ENCODE measurements around the gene FBXW9. TPM values are rescaled to one million over a fixed set of nuclear protein-coding genes. Genes with fewer than 3 reads are reported as not detected.

FBXW9 gene
- total RNA-seq, 4 donors from 2014 or later = 9.6 to 13.4 (median 11.9) TPM

DNA sequence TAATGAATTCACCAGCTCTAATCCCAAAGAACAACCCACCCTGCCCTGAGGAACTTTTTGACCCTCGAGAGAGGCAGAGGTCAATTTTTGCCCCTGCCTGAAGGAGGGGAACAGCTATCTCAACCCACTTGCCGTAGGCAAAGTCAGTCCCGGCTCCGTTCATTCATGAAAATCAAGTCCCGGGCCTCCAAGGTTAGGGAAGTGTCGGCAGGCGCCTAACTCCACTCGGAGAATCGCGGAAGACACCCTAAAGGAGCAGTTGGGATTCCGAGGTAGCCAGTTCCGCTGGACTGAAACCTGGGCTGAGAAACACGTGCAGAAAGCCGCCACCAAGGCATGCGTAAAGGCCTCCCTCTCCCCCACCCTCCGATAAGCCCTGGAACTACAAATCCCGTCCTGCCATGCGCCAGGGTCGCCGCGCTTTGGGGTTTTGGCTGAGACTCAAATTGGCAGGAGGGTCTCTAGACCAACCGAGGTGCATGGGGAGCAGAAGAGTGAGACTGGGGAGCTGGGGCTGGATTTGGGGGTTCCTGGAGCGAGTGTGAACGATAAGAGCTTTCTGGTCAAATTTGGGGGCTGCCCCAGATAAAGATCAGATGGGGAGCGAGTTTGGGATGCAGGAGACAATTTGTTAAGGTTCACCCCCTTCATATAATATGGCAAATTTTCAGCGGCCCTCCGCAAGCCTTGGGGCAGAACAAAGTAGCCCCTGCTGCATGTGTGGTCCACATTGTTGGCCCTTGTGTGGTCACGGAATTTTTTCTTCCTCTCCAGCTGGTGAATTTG is 27.4 kb upstream of the FBXW9 start, which contains the start of gene TNPO2:
Gene TNPO2 (minus strand): TSS at position 292 of the 786 bp plus-strand sequence. CDS start 2,955 bp downstream, outside the sequence.
- Histone ChIP-seq H3K36me3 (peaks cover 3 to 24% (median 7%) of the 10 kb centered on the region in 3 donors), H3K27me3 (no peaks in the 10 kb centered on the region), H3K4me1 (peaks cover 15 to 48% (median 22%) of the 10 kb centered on the region in 3 donors), H3K9me3 (no peaks in the 10 kb centered on the region), H3K4me3 (peak within 1 kb of the TSS; percentile 81 to 91 (median 86)), H3K27ac (peak within 1 kb of the TSS; percentile 93 to 98 (median 97))
- 5 to 19% methylated on average over 7 to 23 of the region's 28 CpGs for WGBS, 2 donors
- TF ChIP-seq POLR2A (IDR thresholded peaks at IDR 0.05) = no peak
- intact Hi-C loops (cut with DNase I) = no loop called here
- DNase-seq = no peak

DNA sequence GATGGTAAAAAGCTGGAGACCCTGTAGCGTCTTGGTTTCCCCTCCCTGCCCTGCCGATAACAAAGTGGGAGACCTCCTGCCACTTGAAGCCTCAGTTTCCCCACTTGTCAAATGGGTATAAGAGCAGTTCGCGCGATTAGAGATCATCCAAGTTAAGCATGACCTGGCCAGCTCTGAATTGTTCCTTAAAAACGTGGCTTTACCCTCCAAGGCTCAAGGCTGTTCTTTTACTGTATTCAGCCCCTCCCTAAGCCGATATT is 26.9 kb upstream of the FBXW9 start:
- Histone ChIP-seq H3K36me3 (peaks cover 0 to 24% (median 5%) of the 10 kb centered on the region in 3 donors), H3K27me3 (no peaks in the 10 kb centered on the region), H3K27ac (peak overlapping the region; percentile 93 to 98 (median 97)), H3K4me1 (peaks cover 15 to 53% (median 22%) of the 10 kb centered on the region in 3 donors), H3K9me3 (no peaks in the 10 kb centered on the region), H3K4me3 (peak overlapping the region; percentile 81 to 91 (median 86))
- DNase-seq = no peak
- no peak for TF ChIP-seq POLR2A (IDR thresholded peaks at IDR 0.05)
- TF ChIP-seq, protein P1, sequence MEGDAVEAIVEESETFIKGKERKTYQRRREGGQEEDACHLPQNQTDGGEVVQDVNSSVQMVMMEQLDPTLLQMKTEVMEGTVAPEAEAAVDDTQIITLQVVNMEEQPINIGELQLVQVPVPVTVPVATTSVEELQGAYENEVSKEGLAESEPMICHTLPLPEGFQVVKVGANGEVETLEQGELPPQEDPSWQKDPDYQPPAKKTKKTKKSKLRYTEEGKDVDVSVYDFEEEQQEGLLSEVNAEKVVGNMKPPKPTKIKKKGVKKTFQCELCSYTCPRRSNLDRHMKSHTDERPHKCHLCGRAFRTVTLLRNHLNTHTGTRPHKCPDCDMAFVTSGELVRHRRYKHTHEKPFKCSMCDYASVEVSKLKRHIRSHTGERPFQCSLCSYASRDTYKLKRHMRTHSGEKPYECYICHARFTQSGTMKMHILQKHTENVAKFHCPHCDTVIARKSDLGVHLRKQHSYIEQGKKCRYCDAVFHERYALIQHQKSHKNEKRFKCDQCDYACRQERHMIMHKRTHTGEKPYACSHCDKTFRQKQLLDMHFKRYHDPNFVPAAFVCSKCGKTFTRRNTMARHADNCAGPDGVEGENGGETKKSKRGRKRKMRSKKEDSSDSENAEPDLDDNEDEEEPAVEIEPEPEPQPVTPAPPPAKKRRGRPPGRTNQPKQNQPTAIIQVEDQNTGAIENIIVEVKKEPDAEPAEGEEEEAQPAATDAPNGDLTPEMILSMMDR (IDR thresholded peaks at IDR 0.05) = no peak
- WGBS, 2 donors = 2 to 10% methylated on average over 3 to 6 of the region's 7 CpGs
- intact Hi-C loops (cut with DNase I) = no loop called here

DNA sequence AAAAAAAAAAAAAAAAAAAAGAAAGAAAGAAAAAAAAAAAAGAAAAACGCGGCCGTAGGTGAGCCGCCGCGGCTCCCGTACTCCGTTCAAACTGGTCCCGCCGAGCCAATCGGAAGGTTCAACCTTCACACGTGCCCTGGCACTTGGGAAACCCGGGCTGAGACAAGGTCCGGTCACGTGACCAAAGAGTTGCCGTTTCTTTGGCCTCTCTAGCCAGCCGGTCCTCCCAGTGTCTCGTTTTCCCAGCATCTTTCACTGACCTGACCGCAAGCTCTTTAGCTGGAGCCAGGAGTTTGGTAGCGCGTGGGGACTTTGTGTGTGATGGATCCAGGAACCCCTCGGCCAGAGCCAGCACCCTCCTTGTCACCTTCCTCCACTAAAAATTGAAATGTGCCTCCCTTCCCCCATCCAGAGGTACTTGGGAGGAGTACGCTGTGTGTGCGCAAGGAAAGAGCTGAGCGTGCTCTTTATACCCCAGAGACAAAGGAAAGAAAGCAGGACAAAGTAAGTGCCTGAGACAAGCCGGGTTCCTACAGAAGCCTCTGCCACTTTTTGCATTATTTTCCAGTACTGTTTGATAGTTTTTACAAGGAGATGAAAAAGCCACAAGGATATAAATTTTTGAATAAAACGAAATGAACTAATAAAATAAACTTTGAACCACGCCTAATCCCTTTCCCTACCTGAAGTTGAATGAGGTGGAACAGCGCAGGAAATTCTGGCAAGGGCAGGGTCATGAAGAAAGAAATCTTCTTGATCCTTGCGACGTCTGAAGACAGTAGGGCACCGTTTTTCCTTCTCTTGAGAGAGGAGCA is 26.3 kb upstream of the FBXW9 start:
- peak; percentile 84 for DNase-seq
- Histone ChIP-seq H3K4me3 (peak overlapping the region; percentile 81 to 91 (median 86)), H3K27ac (peak overlapping the region; percentile 93 to 98 (median 97)), H3K9me3 (no peaks in the 10 kb centered on the region), H3K4me1 (peaks cover 15 to 59% (median 22%) of the 10 kb centered on the region in 3 donors), H3K27me3 (no peaks in the 10 kb centered on the region), H3K36me3 (peaks cover 0 to 24% (median 4%) of the 10 kb centered on the region in 3 donors)
- TF ChIP-seq, protein P1 (IDR thresholded peaks at IDR 0.05) = peak in 1 of 6 experiments; percentile 11
- TF ChIP-seq POLR2A (IDR thresholded peaks at IDR 0.05) = peak in 3 of 4 donors; percentile 23 to 44 (median 39)
- intact Hi-C loops (cut with DNase I) = no loop called here
- WGBS, 2 donors = 1% methylated on average over 27 of the region's 32 CpGs

DNA sequence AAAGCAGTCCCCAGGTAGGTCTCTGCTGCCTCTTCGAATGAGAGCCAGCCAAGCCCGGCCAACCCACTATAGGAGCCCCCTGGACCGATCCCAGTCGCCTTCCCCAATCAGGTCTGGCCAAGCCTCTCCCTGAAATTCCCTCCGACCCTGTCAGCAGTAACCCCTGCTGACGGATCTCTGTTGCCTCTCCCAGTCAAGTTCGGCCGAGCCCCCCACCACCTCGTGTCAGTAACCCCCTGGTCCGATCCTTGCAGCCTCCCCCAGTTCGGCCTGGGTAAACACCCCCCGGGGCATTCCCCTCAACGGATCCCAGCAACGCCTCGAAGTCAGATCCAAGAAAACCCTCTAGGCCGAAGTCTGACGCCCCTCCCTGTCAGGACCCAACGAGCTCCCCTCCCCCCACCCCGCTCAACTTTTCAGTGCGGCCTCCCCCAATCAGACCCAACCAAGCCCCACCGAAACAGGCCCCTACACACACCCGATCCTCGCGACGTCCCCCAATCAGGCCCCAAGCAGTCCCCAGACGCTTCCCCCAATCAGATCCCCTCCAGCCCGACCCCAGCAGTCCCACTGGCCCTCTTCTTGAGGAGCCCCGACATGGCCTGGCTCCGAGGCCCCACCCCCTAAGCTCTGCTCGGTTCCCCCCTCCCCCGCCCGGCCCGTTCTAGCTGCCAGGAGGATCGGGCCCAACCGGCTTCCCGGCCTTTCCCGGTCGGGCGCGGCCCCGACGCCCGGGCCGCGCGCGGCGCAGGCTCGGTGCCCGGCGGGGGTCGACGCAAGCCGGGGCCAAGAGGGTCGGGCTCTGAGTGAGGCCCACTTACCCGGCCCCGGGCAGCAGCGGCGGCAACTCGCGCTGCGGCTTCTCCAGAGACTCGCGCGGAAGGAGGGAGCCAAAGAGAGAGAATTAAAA is 25.5 kb upstream of the FBXW9 start:
- H3K27ac ChIP-seq = peak overlapping the region; percentile 93 to 98 (median 97)
- peaks cover 15 to 66% (median 22%) of the 10 kb centered on the region in 3 donors for H3K4me1 ChIP-seq
- DNase-seq = no peak
- TF ChIP-seq, protein P1 (IDR thresholded peaks at IDR 0.05) = no peak
- TF ChIP-seq POLR2A (IDR thresholded peaks at IDR 0.05) = no peak
- H3K9me3 ChIP-seq = no peaks in the 10 kb centered on the region
- no peaks in the 10 kb centered on the region for H3K27me3 ChIP-seq
- H3K4me3 ChIP-seq = peak overlapping the region; percentile 81 to 91 (median 86)
- H3K36me3 ChIP-seq = peaks cover 0 to 27% (median 9%) of the 10 kb centered on the region in 3 donors
- intact Hi-C loops (cut with DNase I) = no loop called here
- WGBS, 2 donors = 0% methylated on average over 7 to 15 of the region's 65 CpGs
